GM18502 (cell line): ENCODE results near the gene PARP15.

ENCODE experiments used
- ATAC-seq: cut with Tn5 transposase; IDR thresholded peaks from one replicate; pipeline ENCODE4 v1.9.1; 2021; ENCODE audit warnings: mild to moderate bottlenecking; ENCODE audit not compliant: unreplicated experiment, poor library complexity

Gene PARP15

DNA sequence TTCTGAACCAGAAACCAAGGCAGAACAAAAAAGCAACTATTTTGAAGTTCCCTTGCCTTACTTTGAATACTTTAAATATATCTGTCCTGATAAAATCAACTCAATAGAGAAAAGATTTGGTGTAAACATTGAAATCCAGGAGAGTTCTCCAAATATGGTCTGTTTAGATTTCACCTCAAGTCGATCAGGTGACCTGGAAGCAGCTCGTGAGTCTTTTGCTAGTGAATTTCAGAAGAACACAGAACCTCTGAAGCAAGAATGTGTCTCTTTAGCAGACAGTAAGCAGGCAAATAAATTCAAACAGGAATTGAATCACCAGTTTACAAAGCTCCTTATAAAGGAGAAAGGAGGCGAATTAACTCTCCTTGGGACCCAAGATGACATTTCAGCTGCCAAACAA is 8.7 kb upstream of the PARP15 start:
- no peak for ATAC-seq

DNA sequence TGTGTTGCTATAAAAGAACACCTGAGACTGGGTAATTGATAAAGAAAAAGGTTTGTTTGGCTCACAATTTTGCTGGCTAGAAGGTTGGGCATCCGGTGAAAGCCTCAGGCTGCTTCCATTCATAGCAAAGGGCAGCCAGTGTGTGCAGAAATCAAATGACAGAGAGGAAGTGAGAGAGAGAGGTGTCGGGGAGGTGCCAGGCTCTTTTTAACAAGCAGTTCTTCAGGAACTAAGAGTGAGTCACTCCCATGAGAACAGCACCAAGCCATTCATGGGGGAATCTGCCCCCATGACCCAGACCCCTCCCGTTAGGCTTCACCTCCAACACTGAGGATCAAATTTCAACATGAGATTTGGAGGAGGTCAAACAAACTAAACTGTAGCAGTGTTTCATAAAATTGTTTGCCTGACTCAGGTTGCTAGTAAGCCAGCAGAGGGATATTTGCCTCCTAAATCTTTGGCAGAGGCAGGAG is 4.5 kb upstream of the PARP15 start:
- ATAC-seq: peak; percentile 25

GRCh38 chr3:122576174-122576940 is 1.1 kb upstream of the PARP15 start:
- ATAC-seq: peak; percentile 84

DNA sequence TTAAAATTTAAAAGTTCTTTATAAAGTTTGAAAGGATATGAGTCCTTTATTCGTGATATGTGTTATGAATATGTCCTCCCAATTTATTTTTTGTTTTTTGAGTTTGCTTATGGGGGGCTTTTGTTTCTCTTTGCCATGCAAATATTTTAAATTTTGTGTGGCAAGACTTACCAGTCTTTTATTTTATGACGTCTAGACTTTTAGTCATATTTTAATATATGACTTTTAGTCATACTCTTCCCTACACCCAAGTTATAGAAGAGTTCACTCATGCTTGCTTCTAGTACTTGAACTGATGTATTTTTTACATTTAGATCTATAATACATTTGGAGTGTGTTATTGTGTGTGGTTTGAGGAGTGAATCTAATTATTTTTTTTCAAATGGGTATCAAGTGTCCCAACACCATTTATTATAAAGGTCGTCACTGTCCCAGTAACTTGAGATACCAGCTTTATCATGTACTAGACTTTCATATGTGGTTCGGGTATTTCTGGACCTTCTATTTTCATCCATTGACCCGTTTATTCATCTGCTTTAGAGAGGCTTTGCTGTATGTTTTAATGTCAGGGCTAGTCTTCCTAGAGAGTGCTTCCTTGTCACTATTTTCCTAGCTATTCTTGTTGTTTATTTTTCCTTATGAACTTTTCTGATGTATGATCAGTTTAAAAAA is 755 bp downstream of the PARP15 start:
- ATAC-seq: no peak

- ATAC-seq: no peak
Measured at GRCh38 chr3:122580470-122580869, 3.0 kb downstream of the PARP15 start.

DNA sequence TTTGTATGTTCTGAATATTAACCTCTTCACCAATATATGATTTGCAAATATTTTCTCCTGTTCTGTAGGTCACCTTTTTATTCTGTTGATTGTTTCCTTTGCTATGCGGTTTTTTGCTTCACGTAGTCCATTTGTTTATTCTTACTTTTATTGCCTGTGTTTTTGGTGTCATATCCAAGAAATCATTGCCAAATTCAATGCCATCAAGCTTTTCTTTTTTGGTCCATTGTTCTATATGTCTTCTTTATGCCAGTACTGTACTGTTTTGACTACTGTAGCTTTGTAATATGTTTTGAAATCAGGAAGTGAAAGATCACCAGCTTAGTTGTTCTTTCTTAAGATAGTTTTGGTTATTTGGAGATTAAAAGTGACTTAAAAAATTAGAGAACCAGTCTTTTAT is 4.2 kb downstream of the PARP15 start:
- ATAC-seq: no peak

DNA sequence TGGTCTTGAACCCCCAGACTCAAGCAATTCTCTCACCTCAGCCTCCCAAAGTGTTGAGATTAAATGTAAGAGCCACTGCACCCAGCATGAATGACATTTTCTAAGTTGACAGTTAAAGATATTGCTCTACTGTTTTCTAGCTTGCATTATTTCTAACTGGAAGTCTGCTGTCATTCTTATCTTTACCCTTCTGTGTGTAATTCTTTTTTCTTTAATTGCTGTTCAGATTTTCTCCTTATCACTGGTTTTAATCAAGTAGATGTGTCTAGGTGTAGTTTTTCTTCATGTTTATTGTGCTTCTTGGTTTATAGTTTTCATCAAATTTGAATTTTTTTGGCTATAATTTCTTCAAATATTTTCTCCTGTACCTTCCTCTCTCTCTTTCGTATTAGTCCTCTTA is 4.9 kb downstream of the PARP15 start:
- no peak for ATAC-seq

DNA sequence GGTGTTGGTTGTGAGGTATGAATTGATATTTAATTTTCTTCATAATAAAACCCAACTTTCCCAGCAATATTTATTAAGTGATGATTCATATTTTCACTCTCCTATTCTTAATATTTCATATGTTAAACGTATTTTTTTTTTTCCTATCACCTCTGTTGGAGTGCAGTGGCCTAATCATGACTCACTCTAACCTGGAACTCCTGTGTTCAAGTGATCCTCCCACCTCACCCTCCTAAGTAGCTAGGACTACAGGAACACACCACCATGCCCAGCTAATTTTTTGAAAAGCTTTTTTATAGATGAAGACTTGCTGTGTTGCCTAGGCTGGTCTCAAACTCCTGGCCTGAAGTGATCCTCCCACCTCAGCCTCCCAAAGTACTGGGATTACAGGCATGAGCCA is 8.6 kb downstream of the PARP15 start:
- no peak for ATAC-seq

- no peak for ATAC-seq
Measured at GRCh38 chr3:122586773-122587485, 9.5 kb downstream of the PARP15 start.

DNA sequence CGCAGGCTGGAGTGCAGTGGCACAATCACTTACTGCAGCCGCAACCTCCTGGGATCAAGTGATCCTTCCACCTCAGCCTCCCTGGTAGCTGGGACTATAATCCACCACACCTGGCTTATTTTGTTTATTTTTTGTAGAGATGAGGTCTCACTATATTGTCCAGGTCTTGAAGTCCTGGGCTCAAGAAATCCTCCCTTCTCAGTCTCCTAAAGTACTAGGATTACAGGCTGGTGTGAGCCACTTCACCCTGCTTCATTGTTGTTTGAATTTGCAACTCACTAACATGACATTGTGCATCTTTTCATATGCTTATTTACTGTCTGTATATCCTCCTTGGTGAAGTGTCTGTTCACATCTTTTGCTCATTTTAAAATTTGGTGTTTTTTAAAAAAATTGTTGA is 10.1 kb downstream of the PARP15 start:
- ATAC-seq: no peak

GRCh38 chr3:122589297-122589696 is 11.8 kb downstream of the PARP15 start:
- peak; percentile 72 for ATAC-seq

GRCh38 chr3:122590610-122591009 is 13.2 kb downstream of the PARP15 start:
- no peak for ATAC-seq

GRCh38 chr3:122594025-122594424 is 16.6 kb downstream of the PARP15 start:
- ATAC-seq: no peak

- ATAC-seq: no peak
Measured at GRCh38 chr3:122598151-122598550, 20.7 kb downstream of the PARP15 start.

- ATAC-seq: no peak
Measured at GRCh38 chr3:122598556-122598955, 21.1 kb downstream of the PARP15 start.

GRCh38 chr3:122602011-122602710 is 24.7 kb downstream of the PARP15 start:
- no peak for ATAC-seq

DNA sequence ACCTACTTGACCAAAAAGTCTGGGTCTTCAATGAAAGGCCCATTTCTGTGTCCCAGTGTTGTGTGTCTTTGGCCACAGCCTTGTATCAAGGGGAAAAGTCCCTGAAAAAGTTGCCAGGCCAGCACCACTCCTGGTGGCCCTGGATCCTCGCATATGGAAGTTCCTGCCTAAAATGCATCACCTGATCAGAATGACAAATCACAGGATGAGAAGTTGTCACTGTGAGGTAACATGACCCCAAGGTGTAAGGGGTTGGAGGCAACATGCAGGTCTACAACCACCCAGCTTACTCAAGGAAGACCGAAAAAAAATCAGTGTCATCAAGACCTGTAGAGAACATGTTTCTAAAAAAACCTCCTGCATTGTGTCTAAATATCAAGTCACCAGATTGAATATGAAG is 25.6 kb downstream of the PARP15 start:
- no peak for ATAC-seq

GRCh38 chr3:122606330-122606729 is 28.9 kb downstream of the PARP15 start:
- ATAC-seq: no peak

GRCh38 chr3:122608916-122609315 is 31.5 kb downstream of the PARP15 start:
- no peak for ATAC-seq

DNA sequence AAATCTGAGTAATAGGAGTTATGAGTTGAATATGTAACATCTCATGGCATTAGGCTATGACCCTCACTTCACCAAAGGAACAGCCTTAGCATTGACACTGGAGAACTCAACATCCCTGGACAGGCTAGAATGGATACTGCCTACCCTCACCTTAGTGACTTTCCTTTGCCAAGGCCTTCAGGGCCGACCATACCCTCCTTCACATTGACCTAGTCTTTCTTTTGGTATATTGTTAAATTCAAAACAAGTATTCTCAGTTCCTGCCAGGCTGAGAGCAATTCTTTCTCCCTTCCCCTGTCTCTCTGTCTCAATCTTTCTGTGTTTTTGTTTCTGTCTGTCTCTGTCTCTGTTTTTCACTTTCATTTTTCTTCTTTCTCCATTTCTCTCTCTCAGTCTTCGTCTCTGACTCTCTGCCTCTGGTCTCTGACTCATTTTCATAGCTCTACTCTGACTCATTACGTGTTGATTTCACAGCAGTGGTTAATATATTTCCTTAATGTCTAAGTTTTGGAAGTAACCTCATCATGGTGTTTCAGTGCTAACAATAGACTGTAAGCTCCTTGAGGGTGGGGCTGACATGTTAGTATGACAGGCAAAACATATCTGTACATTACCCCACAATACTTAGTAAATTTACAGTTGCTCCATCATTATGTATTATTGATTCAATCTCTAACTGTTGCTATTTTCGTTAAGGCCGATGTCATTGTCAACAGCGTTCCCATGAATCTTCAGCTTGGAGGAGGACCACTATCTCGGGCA is 32.5 kb downstream of the PARP15 start:
- ATAC-seq: peak; percentile 97
